A673 (cell line): Measurements from ENCODE around the gene PTPN20. TPM values are rescaled to one million over a fixed set of nuclear protein-coding genes. Genes with fewer than 3 reads are reported as not detected.

Experiments
- BruUV-seq: library from RNA; stranded (reverse); fragments of 400-500 nt; replicated peaks from 2 replicates; lab custom pipeline; 2021; lab: Mats Ljungman, UMichigan
- CTCF ChIA-PET: fragments of 300-600 bp; sonication (Branson Sonifier 250); formaldehyde crosslinking; loops from one replicate; lab custom pipeline; 2022; ENCODE audit warnings: antibody characterized with exemption; lab: Charles Lee
- POLR2A ChIA-PET: fragments of 300-600 bp; sonication (Branson Sonifier 250); formaldehyde crosslinking; loops from one replicate; lab custom pipeline; 2022; ENCODE audit warnings: antibody characterized with exemption; ENCODE audit not compliant: low non-redundant PET; lab: Charles Lee
- DNase-seq: peaks from one replicate; pipeline ENCODE4 v3.0.0-alpha.2; 2015; ENCODE audit warnings: low spot score
- H3K27ac ChIP-seq: fragments of 200-600 bp; sonication (generic); 2 replicates; pipeline ENCODE4 v1.5.1; 2016; ENCODE audit warnings: mixed run types, low read depth, mild to moderate bottlenecking, mixed read lengths, antibody characterized with exemption, low read length; ENCODE audit not compliant: poor library complexity, severe bottlenecking
- H3K27me3 ChIP-seq: fragments of 200-600 bp; sonication (generic); replicated peaks from 2 replicates; pipeline ENCODE4 v1.6.1; 2017; ENCODE audit warnings: mixed run types, low read depth, mild to moderate bottlenecking, mixed read lengths, antibody characterized with exemption, low read length; ENCODE audit not compliant: insufficient read depth, poor library complexity
- H3K36me3 ChIP-seq: fragments of 200-600 bp; sonication (generic); 2 replicates; pipeline ENCODE4 v1.6.1; 2016; ENCODE audit warnings: mixed run types, mild to moderate bottlenecking, mixed read lengths, antibody characterized with exemption, low read length; ENCODE audit not compliant: insufficient read depth, poor library complexity, severe bottlenecking
- H3K4me1 ChIP-seq: fragments of 200-600 bp; sonication (generic); 2 replicates; pipeline ENCODE4 v1.6.1; 2017; ENCODE audit warnings: mixed run types, mild to moderate bottlenecking, mixed read lengths, antibody characterized with exemption, low read length; ENCODE audit not compliant: insufficient read depth, poor library complexity, severe bottlenecking
- H3K4me3 ChIP-seq: fragments of 200-600 bp; sonication (generic); 2 replicates; pipeline ENCODE4 v1.5.1; 2016; ENCODE audit warnings: low read depth, mixed run types, mild to moderate bottlenecking, mixed read lengths, low read length; ENCODE audit not compliant: poor library complexity, severe bottlenecking
- H3K9me3 ChIP-seq: fragments of 200-600 bp; sonication (generic); 2 replicates; pipeline ENCODE4 v1.6.1; 2016; ENCODE audit warnings: mixed run types, low read depth, mild to moderate bottlenecking, mixed read lengths, antibody characterized with exemption, low read length; ENCODE audit not compliant: poor library complexity, severe bottlenecking
- CTCF ChIP-seq: fragments of 300-800, 200-600 bp; sonication (generic); conservative IDR thresholded peaks from 2 replicates; pipeline ENCODE4 v1.5.1; 2017; ENCODE audit warnings: low read depth, mild to moderate bottlenecking, antibody characterized with exemption, low read length, moderate library complexity, mixed read lengths
- EZH2 ChIP-seq: fragments of 200-600 bp; sonication (generic); IDR thresholded peaks from 2 replicates; pipeline ENCODE4 v1.6.1; 2017; ENCODE audit warnings: borderline replicate concordance, low read depth, mild to moderate bottlenecking, mixed read lengths, antibody characterized with exemption, low read length; ENCODE audit not compliant: poor library complexity, severe bottlenecking
- intact Hi-C: fragments of 100-400 bp; cut with micrococcal nuclease; formaldehyde crosslinking; loops from one replicate; pipeline ENCODE4 v1.10.0; 2022; ENCODE audit not compliant: unreplicated experiment
- total RNA-seq: library from RNA; stranded (reverse); gene quantifications from 2 replicates; pipeline ENCODE4 v1.2.3, GENCODE V29; 2021

Gene PTPN20
- total RNA-seq, 1 experiment from 2014 or later: not detected

- TF ChIP-seq EZH2: no peak
- no peak for DNase-seq
- no peaks in the 10 kb centered on the region for H3K9me3 ChIP-seq
- H3K36me3 ChIP-seq: no peaks in the 10 kb centered on the region
- ChIA-PET POLR2A (no interaction called here), CTCF (no interaction called here)
- BruUV-seq: no TSS peak
- H3K27me3 ChIP-seq: no peaks in the 10 kb centered on the region
- no peak overlapping the region for H3K27ac ChIP-seq
- intact Hi-C loops: no loop called here
- no peaks in the 10 kb centered on the region for H3K4me1 ChIP-seq
- H3K4me3 ChIP-seq: no peak overlapping the region
Measured at GRCh38 chr10:47037654-47038425, 126.6 kb downstream of the PTPN20 start.

GRCh38 chr10:47038881-47039561 lies 127.8 kb downstream of the PTPN20 start:
- Histone ChIP-seq H3K36me3 (no peaks in the 10 kb centered on the region), H3K4me1 (no peaks in the 10 kb centered on the region), H3K9me3 (no peaks in the 10 kb centered on the region), H3K27me3 (no peaks in the 10 kb centered on the region), H3K4me3 (no peak overlapping the region), H3K27ac (no peak overlapping the region)
- TF ChIP-seq EZH2: no peak
- TF ChIP-seq CTCF: no peak
- ChIA-PET POLR2A (no interaction called here), CTCF (no interaction called here)
- no TSS peak for BruUV-seq
- intact Hi-C loops: no loop called here
- no peak for DNase-seq

- Histone ChIP-seq H3K4me1 (no peaks in the 10 kb centered on the region), H3K27ac (no peak overlapping the region), H3K36me3 (no peaks in the 10 kb centered on the region), H3K9me3 (no peaks in the 10 kb centered on the region), H3K4me3 (no peak overlapping the region), H3K27me3 (no peaks in the 10 kb centered on the region)
- ChIA-PET CTCF (no interaction called here), POLR2A (no interaction called here)
- DNase-seq: no peak
- no peak for TF ChIP-seq CTCF
- TF ChIP-seq EZH2: no peak
- BruUV-seq: no TSS peak
- intact Hi-C loops: no loop called here
Measured at GRCh38 chr10:47039562-47039913, 128.3 kb downstream of the PTPN20 start.
